GM12891 (cell line): ENCODE data around the gene LYAR.

Experiments used
- DNase-seq: peaks from one replicate; pipeline ENCODE4 v3.0.0; 2011; ENCODE audit warnings: low spot score; ENCODE audit not compliant: insufficient read length
- FAIRE-seq: peaks from 2 replicates; lab custom pipeline; 2011; peaks lifted over from hg19 to GRCh38; lab: Jason Lieb, UNC
- PAX5 ChIP-seq: IDR thresholded peaks from 2 replicates; pipeline ENCODE4 v1.6.1; 2011; ENCODE audit warnings: low read length, moderate library complexity, mild to moderate bottlenecking; ENCODE audit not compliant: insufficient read depth, severe bottlenecking
- POLR2A ChIP-seq: IDR thresholded peaks from 2 replicates; pipeline ENCODE4 v1.6.1; 2011; ENCODE audit warnings: low read depth, low read length, control low read depth
- POLR2AphosphoS5 ChIP-seq: IDR thresholded peaks from 2 replicates; pipeline ENCODE4 v1.6.1; 2011; ENCODE audit warnings: low read depth, low read length, control low read depth
- POU2F2 ChIP-seq: IDR thresholded peaks from 2 replicates; pipeline ENCODE4 v1.6.1; 2011; ENCODE audit warnings: low read depth, mild to moderate bottlenecking, control low read depth, low read length, moderate library complexity
- SPI1 ChIP-seq: IDR thresholded peaks from 2 replicates; pipeline ENCODE4 v1.6.1; 2011; ENCODE audit warnings: low read depth, low read length, control low read depth
- TAF1 ChIP-seq: IDR thresholded peaks from 2 replicates; pipeline ENCODE4 v1.6.1; 2011; ENCODE audit warnings: low read depth, low read length, control low read depth

Gene LYAR

DNA sequence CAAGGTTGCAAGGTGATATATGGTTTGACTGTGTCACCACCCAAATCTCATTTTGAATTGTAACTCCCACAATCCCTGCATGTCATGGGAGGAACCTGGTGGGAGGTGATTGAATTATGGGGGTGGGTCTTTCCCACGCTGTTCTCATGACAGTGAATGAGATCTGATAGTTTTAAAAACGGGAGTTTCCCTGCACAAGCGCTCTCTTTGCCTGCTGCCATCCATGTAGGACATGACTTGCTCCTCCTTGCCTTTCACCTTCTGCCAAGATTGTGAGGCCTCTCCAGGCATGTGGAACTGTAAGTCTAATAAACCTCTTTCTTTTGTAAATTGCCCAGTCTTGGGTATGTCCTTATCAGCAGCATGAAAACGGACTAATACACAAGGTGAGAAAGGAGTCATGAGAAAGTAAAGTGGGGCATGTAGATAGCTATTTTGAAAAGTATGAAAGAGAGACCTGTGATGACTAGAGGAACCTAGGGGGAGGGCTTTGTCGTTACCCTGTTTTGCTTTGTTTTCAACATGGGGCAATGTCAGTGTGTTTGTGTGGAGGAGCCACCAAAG lies 6.4 kb upstream of the LYAR start:
- DNase-seq: no peak
- no peak for TF ChIP-seq POU2F2
- no peak for TF ChIP-seq POLR2A
- no peak for TF ChIP-seq PAX5
- no peak for TF ChIP-seq POLR2AphosphoS5
- TF ChIP-seq TAF1: no peak
- TF ChIP-seq SPI1: no peak
- no peak for FAIRE-seq

DNA sequence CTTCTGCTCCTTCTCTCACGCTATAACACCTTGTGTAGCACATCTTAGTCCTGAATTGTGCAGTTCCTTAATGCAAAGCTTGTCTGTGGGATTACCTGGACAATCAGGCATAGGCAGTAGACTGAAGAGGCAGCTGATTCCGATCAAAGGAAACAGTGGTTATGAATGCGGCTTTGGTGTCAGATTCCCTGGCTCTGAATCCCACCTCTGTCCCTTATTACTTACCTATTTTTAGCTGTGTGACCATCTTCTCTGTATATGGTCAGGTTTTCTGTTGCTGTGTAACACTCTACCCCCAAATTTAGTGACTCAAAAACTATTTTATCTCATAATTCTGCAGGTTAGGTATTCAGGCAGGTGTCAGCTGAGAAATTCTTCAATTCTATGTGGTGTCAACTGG lies 3.3 kb upstream of the LYAR start:
- FAIRE-seq: no peak
- no peak for DNase-seq
- no peak for TF ChIP-seq PAX5
- no peak for TF ChIP-seq SPI1
- TF ChIP-seq TAF1: no peak
- no peak for TF ChIP-seq POLR2A
- no peak for TF ChIP-seq POU2F2
- TF ChIP-seq POLR2AphosphoS5: no peak

DNA sequence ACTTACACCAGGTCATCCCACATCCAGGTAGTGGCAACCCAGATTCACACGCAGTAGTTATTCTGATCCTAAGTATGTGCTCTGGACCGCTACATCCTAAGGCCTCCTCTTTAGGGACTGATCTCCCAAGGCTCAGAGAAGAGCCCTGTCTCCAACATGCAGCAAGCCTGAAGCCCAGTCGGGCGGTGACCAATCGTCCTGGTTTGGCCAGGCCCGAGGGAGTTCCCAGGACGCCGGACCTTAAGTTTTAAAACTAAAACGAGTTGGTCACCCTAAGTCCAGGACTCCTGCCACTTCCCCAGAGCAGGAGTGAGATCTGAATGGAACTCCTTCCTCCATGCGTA lies 385 bp downstream of the LYAR start:
- DNase-seq: no peak
- no peak for TF ChIP-seq POLR2AphosphoS5
- FAIRE-seq: no peak

DNA sequence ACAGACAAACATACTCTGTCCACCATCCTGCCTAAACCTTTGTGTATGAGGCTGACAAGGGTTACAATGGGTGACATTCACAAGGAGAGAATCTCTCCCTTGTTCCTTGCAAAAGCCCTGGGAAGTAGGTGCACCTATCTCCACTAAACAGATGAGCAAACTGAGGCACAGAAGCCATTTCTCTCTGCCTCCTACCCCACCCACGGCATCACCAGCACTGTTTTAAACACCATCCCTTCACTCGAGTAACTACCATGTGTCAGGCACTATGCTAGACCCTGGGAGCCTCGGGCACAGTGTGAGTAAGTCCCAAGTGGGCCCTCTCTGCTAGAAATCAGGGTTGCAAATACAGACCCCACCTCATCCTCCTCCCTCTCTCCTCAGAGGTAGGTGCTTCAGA lies 899 bp downstream of the LYAR start:
- FAIRE-seq: no peak
- TF ChIP-seq POLR2AphosphoS5 (no peak), SPI1 (no peak), TAF1 (no peak), POU2F2 (no peak), POLR2A (no peak), PAX5 (no peak)
- no peak for DNase-seq

DNA sequence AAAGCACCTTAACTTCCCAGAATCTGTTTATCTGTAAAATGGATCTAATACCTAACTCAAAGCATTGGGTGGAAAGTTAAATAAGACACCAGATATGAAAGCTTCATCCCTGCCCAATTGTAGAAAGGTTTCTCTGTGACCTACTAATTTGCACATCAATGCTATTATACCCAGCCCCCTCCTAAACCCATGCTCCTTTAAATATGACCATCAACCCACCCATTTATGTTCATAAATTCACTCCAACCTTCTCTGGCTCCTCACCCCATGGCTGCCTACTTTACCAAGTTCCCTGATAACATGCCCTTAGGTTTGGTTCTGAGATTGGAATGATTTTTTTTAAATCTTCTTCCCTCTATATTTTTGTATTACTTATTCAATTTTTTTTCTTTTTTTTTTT lies 1.9 kb downstream of the LYAR start:
- TF ChIP-seq POLR2A (no peak), POU2F2 (no peak), PAX5 (no peak), POLR2AphosphoS5 (no peak), SPI1 (no peak), TAF1 (no peak)
- no peak for FAIRE-seq
- no peak for DNase-seq

DNA sequence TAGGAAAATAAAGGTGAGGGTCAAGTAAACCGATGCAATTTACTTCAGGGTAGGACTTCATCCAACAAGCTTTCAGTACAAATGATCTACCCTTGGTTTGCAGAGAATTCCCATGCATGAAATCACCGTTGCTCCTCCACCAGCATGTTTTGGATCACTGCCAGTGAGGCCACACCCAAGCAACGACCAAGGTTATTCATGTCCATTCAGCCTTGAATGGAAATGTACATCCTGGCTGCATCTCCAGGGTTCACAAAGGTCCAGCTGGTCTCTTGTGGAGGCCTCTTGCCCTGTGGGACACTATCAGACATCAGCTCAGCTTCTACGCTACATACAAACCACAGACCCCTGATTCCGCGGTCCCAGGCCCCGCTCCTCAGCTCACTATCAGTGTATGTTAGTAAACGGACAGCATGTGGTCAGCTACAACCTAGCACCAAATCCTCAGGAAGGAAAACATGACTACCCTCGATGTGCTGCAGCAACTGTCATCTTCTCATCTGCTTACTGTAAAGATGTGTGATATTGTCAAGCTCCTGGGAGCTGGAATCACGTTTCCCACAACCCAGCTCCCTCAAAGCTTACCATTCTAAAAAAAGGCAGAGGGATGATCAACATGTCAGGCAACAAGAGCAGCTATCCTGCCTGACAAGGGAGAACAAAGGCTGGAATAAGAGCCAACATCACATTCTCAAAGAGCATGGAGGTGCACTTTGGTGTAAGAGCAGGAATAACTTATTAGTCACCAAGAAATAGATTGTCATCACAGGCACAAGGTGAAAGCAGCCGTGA lies 4.9 kb downstream of the LYAR start:
- FAIRE-seq (no peak), DNase-seq (no peak)
- no peak for TF ChIP-seq TAF1
- no peak for TF ChIP-seq SPI1
- no peak for TF ChIP-seq POU2F2
- no peak for TF ChIP-seq POLR2AphosphoS5
- no peak for TF ChIP-seq POLR2A
- TF ChIP-seq PAX5: no peak

DNA sequence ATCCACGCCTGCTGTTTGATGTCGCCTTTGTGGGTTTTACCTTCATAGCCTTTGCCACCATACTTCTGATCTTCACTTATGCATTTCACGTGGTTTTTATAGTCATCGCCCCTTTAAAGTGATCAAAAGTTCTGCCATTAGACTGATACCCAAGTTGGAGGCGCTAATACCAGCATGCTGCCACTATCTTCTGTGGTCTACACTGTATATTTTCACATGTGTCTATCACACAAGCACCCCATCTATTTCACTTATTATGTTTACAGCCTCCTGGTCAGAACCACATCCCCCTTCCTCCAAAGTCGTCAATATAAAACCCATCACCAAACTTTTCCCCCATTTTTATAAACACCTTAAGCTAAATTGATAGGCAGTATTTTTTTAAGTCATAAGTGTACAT lies 8.2 kb downstream of the LYAR start:
- FAIRE-seq (no peak), DNase-seq (no peak)
- TF ChIP-seq PAX5 (no peak), TAF1 (no peak), POU2F2 (no peak), POLR2A (no peak), SPI1 (no peak), POLR2AphosphoS5 (no peak)

DNA sequence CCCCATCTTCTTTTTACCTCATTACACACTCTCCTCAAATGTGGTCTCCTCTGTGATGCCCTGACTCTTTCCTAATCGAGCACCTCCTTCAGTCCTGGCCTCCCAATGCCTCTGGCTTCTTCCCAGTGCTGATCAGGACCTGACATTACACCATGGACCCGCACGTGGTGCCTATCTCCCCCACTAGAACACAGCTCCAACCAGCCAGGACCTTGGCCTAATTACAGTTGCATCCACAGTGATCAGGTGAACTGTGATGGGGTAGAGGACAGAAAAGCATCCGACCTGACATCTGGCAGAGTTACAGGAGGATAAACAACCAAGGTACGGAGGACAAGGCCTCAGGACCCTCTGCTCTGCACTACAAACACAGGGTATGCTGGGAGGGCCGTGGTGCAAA lies 12.4 kb downstream of the LYAR start:
- TF ChIP-seq POLR2A: no peak
- no peak for TF ChIP-seq TAF1
- TF ChIP-seq POLR2AphosphoS5: no peak
- no peak for TF ChIP-seq SPI1
- no peak for TF ChIP-seq PAX5
- no peak for TF ChIP-seq POU2F2
- FAIRE-seq (no peak), DNase-seq (no peak)

DNA sequence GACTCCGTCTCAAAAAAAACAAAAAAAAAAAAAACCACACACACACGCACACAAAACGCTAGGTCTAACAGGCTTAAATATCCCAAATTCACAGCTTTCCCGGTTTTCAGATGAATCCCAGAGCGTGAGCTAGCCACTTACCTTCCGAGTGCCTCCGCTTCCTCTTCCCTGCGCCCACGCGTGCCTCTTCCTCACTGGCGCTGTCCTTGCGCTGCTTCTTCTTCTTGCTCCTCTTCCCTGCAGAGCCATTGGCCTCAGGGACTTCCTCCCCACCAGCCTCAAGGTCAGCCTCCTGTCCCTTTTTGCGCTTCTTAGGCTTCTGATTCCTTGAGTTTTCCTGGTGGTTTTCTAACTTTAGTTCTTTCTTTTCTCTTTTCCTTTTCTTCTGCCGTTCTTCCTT lies 15.7 kb downstream of the LYAR start:
- FAIRE-seq (no peak), DNase-seq (no peak)
- no peak for TF ChIP-seq SPI1
- no peak for TF ChIP-seq TAF1
- TF ChIP-seq POLR2A: no peak
- no peak for TF ChIP-seq PAX5
- TF ChIP-seq POLR2AphosphoS5: no peak
- no peak for TF ChIP-seq POU2F2
